ENCODE data around the gene NCOA1.

Gene NCOA1

DNA sequence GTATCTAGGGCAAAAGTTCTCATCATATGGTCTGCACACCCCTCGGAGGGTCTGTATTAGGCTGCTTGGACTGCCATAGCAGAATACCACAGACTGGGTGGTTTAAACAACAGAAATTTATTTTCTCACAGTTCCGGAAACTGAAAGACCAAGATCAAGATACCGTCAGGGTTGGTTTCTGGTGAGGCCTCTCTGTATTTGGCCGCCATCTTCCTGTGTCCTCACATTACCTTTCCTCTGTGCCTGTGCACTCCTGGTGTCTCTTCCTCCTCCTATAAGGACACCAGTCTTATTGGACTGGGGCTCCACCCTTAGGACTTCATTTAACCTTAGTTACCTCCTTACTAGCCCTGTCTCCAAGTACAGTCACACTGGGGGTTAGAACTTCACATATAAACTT, 132.5 kb downstream of the NCOA1 start:
- H3K4me1 ChIP-seq, result peaks cover 0 to 14% (median 0%) of the 10 kb centered on the region in 4 donors
- TF ChIP-seq, protein P1, sequence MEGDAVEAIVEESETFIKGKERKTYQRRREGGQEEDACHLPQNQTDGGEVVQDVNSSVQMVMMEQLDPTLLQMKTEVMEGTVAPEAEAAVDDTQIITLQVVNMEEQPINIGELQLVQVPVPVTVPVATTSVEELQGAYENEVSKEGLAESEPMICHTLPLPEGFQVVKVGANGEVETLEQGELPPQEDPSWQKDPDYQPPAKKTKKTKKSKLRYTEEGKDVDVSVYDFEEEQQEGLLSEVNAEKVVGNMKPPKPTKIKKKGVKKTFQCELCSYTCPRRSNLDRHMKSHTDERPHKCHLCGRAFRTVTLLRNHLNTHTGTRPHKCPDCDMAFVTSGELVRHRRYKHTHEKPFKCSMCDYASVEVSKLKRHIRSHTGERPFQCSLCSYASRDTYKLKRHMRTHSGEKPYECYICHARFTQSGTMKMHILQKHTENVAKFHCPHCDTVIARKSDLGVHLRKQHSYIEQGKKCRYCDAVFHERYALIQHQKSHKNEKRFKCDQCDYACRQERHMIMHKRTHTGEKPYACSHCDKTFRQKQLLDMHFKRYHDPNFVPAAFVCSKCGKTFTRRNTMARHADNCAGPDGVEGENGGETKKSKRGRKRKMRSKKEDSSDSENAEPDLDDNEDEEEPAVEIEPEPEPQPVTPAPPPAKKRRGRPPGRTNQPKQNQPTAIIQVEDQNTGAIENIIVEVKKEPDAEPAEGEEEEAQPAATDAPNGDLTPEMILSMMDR (IDR thresholded peaks at IDR 0.05), result no peak
- H3K27me3 ChIP-seq, result no peaks in the 10 kb centered on the region
- no peaks in the 10 kb centered on the region for H3K9me3 ChIP-seq
- H3K27ac ChIP-seq, result no peak overlapping the region
- no peaks in the 10 kb centered on the region for H3K36me3 ChIP-seq
- H3K4me3 ChIP-seq, result no peak overlapping the region
- intact Hi-C loops (cut with DNase I; ENCODE audit: low total_unique reads), result no loop called here
- DNase-seq, result no peak

DNA sequence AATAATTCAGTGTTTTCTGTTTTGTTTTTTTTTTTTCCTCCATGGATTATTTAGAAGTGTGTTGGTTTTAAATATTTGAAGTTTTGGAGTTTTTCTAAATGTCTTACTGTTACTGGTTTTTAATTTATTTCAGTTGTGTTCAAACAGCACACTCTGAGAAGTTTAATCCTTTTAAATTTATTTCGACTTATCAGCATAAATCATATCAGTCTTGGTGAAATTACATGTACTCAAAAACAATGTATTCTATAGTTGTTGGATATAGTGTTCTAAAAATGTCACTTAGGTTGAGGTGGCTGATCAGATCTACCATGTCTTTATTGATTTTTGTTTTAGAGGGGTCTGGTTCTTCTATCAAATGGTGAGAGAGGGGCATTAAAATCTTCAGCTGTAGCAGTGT, 134.7 kb downstream of the NCOA1 start:
- Histone ChIP-seq H3K27ac (no peak overlapping the region), H3K4me3 (no peak overlapping the region), H3K36me3 (no peaks in the 10 kb centered on the region), H3K9me3 (no peaks in the 10 kb centered on the region), H3K4me1 (peaks cover 0 to 14% (median 0%) of the 10 kb centered on the region in 4 donors), H3K27me3 (no peaks in the 10 kb centered on the region)
- intact Hi-C loops (cut with DNase I; ENCODE audit: low total_unique reads), result no loop called here
- DNase-seq, result no peak
- TF ChIP-seq, protein P1 (IDR thresholded peaks at IDR 0.05), result no peak

DNA sequence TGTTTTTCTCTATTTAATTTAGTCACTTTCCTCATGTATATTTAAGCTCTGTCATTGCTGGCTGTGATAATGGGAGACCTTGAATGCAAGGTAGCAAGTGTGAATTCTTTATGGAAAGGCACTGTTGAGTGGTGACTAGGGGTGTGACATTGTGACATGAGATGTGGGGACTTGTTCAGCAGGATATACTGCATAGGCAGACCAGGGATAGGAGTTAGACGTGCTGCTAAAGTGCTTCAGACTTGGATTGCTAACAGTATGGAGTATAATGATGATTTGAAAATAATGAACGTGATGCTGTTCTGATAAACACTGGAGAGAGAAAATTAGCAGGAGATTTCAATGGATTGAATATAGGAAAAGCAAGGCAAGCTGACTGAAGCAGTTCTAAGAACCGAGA, 135.1 kb downstream of the NCOA1 start:
- H3K4me1 ChIP-seq, result peaks cover 0 to 14% (median 0%) of the 10 kb centered on the region in 4 donors

DNA sequence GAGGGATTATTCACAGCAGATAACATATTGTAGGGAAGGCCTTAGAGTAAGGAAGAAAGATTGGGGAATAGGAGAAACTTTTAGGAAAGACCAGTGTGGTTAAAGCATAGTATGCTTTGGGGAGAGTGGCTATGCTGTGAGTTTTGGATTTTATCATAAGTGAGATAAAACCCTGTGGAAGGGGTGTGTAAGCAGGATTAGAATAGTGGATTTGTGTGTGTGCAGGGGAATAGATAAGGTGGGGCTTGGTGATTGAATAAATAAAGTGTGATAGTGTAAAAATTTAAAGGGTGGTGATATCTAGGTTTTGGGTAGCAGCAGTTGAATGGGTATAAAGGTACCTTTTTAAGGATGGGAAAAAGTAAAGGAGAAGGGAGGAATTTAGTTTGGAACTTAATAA, 137.7 kb downstream of the NCOA1 start:
- H3K9me3 ChIP-seq, result no peaks in the 10 kb centered on the region
- H3K36me3 ChIP-seq, result no peaks in the 10 kb centered on the region
- DNase-seq, result no peak
- intact Hi-C loops (cut with DNase I; ENCODE audit: low total_unique reads), result no loop called here
- peaks cover 0 to 8% (median 0%) of the 10 kb centered on the region in 4 donors for H3K4me1 ChIP-seq
- TF ChIP-seq, protein P1 (IDR thresholded peaks at IDR 0.05), result no peak
- H3K27ac ChIP-seq, result no peak overlapping the region
- no peak overlapping the region for H3K4me3 ChIP-seq
- no peaks in the 10 kb centered on the region for H3K27me3 ChIP-seq

More for the DNA sequence above, 135.1 kb downstream of the NCOA1 start:
- H3K9me3 ChIP-seq, result no peaks in the 10 kb centered on the region
- no peaks in the 10 kb centered on the region for H3K36me3 ChIP-seq
- no peak for DNase-seq
- H3K4me3 ChIP-seq, result no peak overlapping the region
- TF ChIP-seq, protein P1 (IDR thresholded peaks at IDR 0.05), result no peak
- H3K27ac ChIP-seq, result no peak overlapping the region
- intact Hi-C loops (cut with DNase I; ENCODE audit: low total_unique reads), result no loop called here
- no peaks in the 10 kb centered on the region for H3K27me3 ChIP-seq

DNA sequence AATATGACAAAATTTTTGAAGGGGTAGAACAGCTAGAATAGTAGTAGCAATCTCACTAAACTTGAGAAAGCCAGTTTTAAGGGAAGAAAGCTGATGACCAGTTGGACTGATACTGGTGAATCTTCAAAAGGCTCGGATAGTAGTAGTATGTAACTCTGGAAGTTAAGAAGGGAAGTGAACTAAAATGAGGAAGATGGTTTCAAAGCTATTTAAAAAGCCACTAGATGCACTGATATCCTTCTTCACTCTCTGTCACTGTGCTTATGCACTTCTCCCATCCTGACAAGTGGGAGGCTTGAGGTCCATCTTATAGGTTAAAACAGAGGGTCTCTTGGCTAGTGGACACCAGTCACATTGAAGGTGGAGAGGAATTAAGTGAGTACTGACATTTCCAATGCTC, 141.1 kb downstream of the NCOA1 start:
- intact Hi-C loops (cut with DNase I; ENCODE audit: low total_unique reads), result no loop called here
- TF ChIP-seq, protein P1 (IDR thresholded peaks at IDR 0.05), result no peak
- Histone ChIP-seq H3K27ac (no peak overlapping the region), H3K4me3 (no peak overlapping the region), H3K9me3 (no peaks in the 10 kb centered on the region), H3K4me1 (no peaks in the 10 kb centered on the region), H3K27me3 (no peaks in the 10 kb centered on the region), H3K36me3 (no peaks in the 10 kb centered on the region)
- DNase-seq, result no peak

DNA sequence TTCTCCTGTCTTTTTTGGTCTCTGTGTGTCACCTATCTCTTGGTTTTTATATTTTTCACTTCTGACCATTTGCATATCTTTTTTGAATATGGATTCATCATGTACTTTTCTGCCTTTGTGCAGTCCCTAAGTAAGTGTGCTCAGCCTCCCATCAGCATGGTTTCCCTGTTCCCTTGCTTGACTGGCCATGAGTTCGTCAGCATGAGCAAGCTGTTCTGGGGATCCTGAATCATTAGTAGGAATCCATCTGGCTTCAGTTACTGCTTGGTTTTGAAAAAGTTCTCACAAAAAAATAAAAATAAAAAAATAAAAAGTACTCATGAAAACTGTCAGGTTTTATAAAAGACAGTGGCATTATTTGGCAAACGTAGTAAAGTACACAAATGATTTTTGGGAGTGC, 144.1 kb downstream of the NCOA1 start:
- H3K9me3 ChIP-seq, result no peaks in the 10 kb centered on the region
- no peak for DNase-seq
- H3K4me3 ChIP-seq, result no peak overlapping the region
- TF ChIP-seq, protein P1 (IDR thresholded peaks at IDR 0.05), result no peak
- no peaks in the 10 kb centered on the region for H3K4me1 ChIP-seq
- no peaks in the 10 kb centered on the region for H3K27me3 ChIP-seq
- intact Hi-C loops (cut with DNase I; ENCODE audit: low total_unique reads), result no loop called here
- no peak overlapping the region for H3K27ac ChIP-seq
- H3K36me3 ChIP-seq, result no peaks in the 10 kb centered on the region

All from tibial artery (tissue), 4 donors.